Stimulated activated CD8-positive, alpha-beta memory T cell treated with anti-CD3 and anti-CD28 coated beads, Interleukin-4, amount 100 ng/mL, for 1 hour (primary cell): Measurements from ENCODE around the gene SELP.

Source experiments
- DNase-seq, 2 donors: peaks; one replicate each; pipeline ENCODE4 v3.0.0-alpha.2; 2020; ENCODE audit warnings: low read depth in 2 of 2, low spot score in 1 of 2

The SELP gene

DNA sequence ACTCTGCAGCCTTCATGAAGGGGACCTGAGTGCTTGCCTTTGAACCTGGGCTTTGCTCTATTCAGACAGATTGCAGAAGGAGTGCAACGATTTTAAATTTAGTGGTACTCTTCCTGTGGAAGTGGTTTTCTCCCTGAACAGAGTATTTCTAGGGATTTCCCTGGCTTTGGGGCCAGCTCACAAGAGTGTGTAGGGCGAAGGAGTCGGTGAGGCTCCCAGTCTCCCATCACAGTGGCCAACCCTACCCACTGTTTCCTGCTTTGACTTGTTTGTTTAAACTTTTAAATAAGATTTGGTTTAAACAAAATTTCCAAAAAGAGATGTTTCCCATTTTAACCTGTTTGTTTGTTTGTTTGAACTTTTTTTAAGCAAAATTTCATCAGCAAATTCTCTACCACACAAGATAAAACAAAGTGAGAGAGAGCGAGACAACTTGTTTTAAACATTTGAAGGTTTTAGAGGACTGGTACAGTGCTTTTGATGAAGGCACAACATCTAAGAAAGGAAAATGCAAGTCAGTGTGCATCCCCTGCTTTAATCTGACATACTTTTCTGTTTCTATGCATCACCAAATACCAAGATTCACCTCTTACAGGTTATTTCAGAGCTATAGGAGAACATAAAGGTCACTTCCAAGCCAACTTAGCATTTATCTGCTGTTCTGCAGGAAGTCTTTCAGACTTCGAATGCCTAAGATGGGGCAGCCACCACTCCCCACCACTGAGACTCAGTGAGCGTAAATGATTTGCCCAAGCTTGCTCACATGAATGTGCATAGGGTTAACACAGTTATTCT is 6.6 kb downstream of the SELP start:
- DNase-seq, result no peak

DNA sequence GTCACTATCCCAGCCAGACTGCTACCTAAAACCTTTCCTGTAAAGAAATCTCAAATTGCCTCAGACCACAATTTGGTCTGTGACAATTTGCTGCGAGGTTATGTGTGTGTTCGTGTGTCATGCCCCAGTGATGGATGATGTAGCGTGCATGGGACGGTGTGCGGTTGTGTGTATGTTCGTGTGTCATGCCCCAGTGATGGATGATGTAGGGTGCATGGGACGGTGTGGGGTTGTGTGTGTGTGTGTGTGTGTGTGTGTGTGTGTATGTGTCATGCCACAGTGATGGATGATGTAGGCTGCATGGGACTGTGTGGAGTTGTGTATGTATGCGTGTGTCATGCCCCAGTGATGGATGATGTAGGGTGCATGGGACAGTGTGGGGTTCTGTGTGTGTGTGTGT is 9.4 kb downstream of the SELP start:
- DNase-seq, result no peak

DNA sequence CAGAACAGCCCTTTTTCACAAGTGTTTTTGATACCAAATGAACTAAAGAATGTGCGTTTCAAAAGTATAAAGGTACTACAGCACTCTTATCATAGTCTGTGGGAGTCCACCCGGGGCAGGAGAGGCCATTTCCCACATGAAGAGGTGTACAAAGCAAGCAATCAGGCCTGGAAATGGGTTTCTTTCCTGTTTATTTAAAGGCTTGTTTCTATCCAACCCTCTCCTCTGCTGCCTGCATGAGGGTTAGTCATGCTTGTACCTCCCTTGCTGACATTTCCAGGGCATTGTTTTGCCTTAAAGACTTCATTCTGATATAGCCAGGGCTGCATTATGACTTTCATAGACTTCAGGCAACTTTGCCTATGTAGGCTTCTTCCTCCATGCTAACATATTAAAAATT is 11.6 kb downstream of the SELP start:
- DNase-seq, result no peak

DNA sequence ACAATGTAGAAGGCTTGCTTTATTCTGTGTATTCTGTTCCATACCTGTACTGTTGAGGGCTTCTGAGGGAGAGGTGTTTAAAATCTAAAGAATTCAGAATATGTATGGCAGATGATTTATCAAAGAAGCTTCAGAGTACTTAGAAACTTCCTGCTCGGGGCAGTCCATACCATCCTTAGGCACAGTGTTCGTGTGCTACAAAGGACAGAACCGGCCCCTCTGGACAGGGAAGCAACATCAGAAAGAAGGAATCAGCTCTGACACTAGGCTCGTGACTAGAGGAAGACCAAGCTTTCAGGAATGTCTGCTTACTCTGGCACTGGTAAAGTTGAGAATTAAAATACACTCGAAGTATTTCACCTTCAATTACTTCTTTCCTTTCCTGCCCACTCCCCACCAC is 14.1 kb downstream of the SELP start:
- no peak for DNase-seq

DNA sequence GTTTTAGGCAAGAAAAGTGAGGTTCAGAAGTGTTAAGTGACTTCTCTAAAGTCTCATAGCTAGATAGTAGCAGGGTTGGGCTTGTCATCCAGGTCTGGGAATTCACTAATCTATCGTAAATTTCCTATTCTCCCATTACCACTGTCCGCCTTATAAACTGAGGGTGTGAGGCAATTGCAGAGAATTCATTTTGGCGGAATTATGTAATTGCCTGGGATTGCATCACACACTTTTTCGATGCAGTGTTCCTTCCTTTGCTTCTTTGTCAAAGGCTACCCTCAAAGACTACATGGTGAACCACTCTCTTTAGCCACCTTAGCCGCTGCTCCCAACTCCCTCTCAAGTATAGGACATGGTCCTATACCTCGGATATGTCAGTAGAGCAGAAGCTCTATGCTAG is 19.1 kb downstream of the SELP start:
- no peak for DNase-seq

DNA sequence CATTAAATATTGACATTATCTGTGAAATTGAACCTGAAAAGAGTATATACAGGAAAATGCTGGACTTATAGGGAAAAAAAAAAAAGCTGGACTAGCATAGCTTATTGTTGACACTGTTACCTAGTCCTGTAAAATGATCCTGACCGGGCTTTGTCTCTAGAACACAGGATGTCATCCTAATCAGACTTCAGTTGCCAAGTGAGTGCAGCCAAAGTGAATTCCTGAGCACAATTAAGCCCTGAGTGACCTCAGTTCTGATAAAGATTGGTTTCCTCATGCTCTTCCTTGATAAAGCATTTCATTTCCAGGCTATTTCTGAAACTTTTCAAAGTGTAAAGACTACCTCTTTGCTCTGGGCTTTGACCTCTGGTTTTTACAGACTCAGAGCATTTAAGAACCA is 19.8 kb downstream of the SELP start:
- no peak for DNase-seq

DNA sequence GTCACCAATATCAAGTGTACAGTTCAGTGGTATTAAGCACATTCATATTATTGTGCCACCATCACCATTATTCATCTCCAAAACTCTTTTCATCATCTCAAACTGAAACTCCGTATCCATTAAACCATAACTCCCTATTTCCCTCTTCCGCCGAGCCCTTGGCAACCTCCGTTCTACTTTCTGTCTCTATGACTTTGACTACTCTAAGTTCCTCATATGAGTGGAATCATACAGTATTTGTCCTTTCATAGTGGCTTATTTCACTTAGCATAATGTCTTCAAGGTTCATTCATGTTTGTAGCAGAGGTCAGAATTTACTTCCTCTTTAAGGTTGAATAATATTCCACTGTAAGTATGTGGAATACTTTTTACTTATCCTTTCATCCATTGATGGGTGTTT is 21.7 kb downstream of the SELP start:
- no peak for DNase-seq

DNA sequence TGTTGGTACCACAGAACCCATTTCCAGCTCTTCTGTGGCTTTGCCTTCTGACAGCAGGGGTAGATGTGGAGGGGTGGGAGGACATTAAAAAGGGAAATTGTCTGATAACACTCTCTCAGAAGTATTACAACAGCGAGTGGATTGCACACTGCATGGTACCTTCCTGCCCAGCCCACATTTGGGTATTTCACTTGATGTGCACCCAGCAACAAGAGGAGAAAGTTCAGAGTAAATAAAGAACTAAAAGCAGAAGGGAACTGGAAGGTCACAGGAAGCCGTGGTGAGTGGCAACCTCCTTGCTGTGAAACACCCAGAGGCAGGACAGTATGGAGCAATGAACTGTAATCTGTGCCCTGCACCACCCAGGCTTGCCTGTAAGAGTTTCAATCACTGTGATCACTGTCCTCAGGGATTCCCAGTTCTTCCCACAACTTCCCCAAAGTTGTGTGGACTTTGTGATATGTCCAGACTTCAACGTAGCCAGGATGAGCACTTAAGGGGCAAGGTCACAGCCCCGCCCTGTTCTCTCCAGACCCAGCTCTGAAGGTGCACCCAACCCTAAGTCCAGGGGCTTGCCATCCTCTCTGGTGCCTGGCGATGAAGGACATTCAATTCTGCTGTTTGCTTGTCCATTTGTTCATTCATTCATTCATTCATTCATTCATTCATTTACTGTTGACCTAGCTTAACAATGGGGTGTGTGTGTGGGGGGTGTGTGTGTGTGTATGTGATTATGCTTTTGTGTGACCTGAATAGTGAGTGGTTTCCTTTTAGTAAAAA is 25.0 kb downstream of the SELP start:
- peak in 1 of 2 donors; percentile 27 for DNase-seq

DNA sequence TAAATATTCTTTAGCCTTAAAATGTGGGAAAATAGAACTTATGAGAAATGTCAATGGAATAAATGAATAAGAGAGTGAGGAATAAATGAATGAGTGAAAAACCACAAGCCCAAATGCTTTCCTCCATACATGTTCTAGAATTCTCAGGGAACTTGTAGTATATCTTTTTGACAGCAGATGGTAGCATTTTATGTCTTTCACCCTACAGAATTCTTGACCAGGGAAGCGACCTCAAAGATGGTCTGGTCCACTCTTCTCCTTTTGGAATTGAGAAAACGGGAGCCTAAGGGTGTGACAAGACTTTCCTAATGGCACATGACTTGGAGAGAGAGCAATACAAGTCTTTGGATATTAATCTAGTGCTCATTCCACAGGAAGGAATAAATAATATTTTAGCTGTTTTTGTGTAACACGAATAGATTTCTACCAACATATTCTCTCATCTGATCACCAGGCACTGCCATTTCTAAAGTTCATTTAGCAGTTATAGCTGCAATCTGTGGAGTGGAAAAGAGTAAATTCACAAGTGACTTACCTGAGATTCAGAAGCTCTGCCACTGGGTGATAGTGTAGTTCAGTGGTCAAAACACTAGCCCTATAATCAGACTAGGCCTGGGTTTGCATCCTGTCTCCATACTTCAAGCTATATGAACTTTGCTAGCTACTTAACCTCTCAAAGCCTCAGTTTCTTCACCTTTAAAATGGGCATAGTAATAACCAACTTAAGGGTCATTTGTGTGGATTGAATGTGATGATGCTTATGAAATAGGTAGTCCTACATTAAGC is 28.6 kb downstream of the SELP start:
- DNase-seq, result no peak

DNA sequence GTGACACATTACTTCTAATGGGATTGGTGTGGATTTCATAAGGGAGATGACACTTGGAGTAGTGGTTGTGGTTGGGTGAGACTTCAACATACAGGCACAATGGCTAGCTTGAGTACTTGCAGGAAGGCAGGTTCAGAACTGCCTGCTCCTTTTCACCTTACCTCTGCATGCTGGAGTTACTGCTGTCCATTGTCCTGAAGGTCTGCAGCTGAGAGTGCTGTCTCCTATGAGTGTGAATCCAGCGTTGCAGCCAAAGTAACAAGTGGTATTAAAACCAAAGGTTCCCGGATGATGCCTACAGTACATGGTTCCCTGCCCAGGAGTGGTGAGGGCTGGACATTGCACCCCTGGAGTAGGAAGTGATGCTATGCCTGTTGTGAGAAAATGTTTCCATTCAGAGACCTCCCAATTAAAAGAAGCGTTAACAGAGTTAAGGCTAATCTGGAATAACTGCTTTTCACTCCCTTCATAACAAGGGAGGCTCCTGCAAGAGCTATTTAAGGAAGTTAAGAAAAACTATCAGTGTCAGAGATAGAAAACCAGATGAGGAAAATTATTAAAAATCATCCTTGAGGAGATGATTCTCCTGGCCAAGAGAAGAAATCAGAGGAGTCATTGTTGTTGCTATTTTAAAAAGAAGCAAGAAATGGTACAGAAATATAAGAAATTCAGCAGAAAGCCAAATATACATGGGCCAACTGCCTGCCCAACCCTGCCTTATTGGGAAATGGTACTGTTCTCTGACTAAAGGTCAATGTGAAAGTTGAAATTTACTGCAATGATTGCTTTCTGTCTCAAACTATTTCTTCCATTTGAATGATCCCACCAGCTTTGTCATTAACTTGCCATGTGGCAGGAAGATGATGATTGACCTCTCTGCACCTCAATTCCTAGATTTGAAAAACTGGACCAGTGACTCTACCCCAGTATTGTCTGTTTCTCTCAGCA is 33.9 kb downstream of the SELP start:
- no peak for DNase-seq

DNA sequence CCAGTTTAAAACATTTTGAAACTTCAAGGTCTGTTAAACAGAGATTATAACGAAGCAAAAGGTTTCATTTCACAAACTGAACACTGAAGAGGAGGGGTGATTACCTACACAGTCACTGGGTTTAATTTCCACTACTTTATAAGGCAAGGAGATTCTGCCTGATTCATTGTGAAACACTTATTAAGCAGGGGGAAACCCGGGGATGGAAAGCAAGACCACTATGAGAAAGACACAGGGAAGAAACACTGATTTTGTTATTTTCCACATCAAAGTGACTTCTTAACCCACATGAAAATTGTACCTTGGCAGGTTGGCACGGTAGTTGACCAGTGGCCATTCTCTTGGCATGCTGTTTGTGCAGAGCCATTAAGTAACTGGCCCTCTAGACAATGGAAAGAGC is 35.5 kb downstream of the SELP start:
- DNase-seq, result no peak

DNA sequence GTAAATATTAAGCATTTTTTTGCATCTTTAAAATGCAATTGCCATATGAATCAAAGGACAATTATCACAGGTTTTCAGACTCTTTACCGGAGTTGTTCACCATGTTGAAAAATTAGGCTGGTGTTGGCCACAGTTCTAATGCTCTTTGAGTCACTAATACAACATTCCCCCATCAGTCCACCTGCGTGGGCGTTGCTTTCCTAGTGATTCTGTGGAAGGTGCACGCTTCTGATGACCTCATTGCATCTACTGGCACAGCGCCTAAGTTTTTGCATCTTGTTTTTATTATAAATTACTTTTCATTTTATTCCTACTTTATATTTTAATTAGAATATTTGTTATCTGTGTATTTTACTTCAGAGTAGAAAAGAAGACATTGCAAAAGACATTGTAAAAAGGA is 39.0 kb downstream of the SELP start:
- DNase-seq, result no peak

DNA sequence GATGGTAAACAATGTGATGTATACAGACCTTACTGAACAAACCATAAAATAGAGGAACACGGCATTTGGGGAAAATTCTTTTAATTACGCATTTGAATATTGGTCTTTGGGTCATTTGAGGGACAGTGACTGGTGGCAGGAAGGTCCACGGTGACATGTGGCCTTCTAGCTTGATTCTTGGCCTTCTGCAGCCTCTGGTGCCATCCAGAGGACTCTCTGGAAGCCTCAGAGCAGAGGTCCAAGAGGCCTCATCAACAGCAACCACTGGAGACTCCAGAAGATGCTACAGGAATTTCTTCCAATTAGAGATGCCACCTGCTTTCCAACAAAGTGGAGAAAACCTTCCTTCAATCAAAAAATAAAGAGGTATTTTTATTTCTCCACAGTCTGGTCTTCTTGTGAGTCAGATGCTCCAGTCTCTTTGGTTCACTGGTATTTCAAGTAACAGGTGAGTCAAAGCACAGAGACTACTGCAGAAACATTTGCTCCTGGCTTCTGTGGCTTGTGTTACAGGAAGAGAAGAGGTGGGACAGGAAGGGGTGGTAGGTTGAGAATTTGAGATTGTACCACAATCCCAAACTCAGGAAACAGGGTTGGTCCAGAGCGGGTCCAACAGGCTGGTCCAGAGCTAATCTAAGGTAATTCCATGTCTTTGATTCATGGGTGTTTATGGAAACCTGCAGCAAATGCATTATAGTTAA is 41.0 kb downstream of the SELP start:
- DNase-seq, result no peak

DNA sequence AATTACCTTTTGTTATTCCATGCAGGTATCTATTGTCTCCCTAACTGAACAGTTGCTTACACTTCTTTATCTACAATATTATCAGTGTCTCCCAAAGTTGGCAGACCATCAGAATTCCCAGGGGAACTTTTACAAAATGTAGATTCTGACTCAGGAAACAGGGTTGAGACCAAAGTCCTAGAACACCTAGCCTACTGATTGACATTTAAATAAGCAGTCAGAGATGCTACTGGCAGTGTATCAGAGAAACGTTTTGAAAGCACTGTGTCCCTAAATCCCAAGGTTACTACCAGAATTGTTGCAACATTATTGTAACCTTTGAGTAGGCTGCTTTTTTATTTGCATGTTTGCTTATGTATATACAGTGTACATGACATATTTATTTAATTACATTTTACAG is 41.8 kb downstream of the SELP start:
- no peak for DNase-seq

DNA sequence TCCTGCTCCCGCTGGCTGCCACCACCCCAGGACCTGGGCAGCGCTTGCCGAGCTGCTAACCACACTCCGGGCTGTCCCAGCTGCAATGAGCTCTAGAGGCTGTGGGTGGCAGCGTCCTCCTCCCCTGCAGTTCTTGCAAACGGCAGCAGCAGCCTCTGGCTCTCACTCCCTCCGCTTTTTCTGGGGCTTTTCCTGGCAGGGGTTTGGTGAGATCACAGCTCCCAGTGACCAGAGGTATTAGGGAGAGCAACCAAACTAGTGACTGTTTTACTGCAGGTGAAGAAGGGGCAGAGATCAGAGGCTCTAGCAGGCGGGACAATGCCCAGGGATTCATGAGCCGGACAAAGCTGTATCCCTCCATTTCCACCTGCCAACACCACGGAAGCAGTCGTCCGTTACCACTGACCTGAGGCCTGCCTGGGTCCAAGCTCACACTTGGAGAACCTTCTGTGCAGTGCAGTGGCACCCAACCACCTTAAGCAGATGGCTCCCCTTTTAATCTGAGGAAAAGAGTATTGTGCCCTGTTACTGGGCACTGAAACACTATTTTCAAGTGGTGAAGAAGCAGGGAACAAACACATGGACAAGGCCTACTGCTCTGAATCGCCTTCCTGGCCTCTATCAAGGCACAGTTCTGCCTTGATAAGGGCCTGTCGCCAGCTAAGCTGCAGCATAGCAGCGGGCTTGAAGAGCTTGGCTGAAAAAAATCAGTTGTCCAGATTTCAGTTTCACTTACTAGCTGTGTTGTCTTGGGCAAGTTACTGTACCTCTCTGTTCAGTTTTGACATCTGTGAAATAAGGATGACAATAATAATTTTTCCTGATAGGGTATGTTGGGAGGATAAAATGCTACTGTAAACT is 43.3 kb downstream of the SELP start, which contains the start of gene F5:
Gene F5 (minus strand): TSS at position 87 of the 861 bp plus-strand sequence. CDS start 95 bp downstream, outside the sequence.
- DNase-seq, result peak in 1 of 2 donors; percentile 53

DNA sequence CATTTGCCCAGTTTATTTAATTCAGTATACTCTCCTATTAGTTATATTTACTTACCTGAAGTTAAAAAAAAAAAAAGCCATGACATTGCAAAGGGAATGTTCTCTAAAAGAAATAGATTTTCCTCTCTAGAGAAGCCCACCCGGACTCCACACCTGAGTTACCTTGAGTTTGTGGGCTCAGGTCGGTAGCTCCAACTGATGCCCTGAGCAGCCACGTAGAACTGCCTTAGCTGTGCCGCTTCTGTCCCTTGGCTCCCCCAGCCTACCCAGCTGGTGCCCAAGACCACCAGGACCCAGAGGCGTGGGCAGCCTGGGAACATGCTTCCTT is 43.9 kb downstream of the SELP start:
- DNase-seq, result no peak

DNA sequence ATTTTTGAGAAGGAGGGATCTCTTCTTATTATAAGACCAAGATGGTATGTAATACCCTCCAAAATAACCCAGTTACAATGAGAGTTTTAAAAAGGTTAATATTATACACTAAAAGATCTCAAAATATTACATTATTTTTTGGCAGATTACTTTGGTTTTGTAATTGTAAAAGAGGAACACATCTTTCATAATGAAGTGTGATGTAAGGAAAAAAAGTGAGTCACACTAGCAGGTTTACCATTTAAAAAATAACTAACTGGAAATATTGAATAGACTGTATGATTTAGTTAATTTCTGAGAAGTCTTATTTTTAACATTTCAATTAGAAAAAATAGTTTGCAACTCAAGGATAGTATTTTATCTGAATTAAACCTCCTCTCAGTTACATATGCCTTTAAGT is 44.7 kb downstream of the SELP start:
- no peak for DNase-seq

DNA sequence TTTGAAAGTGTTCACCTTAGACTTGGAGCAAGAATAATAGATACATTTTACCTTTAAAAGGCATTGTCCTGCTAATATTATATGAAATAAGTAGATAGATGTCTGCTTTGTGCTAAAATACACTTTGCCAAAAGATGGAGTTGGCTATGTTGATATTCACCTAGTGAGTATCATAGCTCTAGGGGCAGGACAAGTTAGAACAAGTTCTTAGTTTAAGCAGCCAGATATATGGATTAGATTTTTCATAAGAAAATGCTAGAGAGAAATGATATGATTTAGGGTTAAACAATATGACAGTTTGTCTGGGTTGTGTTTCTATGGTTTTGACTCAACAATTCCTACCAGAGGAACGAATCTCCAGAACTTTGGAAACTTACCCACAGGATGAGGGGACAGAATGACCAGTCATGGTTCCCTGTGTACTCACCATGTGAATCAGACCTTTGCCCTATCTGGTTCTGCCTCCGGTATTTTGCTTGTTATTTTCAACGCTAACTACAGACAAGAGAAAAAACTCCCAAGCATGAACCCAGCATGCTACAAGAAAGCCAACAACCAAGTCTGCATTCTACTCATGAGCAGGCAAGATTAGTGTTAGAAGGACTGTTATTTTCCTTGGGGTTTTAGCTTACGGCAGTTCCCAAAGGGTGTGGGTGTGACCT is 45.3 kb downstream of the SELP start:
- no peak for DNase-seq
